HG02798 (cell line): ENCODE measurements around the gene SEPSECS.
"Not testable (repeated sequence)": the region's sequence is repeated elsewhere in the genome, so short reads cannot be mapped to it uniquely, and the experiment has no call there.

Experiments
- ATAC-seq: cut with Tn5 transposase; IDR thresholded peaks from one replicate; pipeline ENCODE4 v1.9.1; 2021; ENCODE audit warnings: mild to moderate bottlenecking; ENCODE audit not compliant: unreplicated experiment, poor library complexity

Gene SEPSECS

DNA sequence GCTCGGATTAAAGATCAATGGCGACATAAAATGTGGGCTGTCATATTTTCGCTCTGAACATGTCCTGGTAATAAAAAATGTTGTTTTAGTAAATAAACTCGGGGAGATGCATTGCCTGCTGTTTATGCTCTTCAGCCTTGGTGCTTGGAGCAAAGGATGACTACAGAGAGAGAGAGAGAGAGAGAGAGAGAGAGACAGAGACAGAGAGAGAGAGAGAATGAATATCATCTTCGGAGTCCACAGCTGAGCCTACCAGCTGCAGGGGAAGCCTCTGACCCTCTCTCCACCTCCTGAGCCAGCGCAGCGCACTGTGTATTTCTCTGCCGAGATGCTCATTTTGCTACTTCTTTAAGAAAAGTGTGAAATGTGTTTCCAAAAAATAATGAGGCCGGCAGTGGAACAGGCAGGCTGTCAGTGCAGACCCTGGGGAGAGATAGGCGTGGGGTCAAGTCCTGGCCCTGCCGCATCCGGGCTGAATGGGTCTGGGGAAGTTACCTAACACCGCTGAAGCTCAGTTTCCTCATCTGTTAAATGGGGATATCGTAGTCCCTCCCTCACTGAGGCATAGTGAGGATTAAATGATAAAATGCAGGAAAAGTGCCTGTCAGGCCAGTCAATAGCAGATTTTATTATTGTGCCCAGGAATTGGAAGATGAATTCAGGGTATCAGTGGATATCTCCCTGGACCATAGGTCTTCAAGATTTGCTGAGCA lies 71.0 kb downstream of the SEPSECS start:
- no peak for ATAC-seq

- peak; percentile 59 for ATAC-seq
These were observed 71.9 kb downstream of the SEPSECS start for GRCh38 chr4:25088093-25088952.

- ATAC-seq, result no peak
These were observed 74.6 kb downstream of the SEPSECS start for GRCh38 chr4:25085671-25086070.

DNA sequence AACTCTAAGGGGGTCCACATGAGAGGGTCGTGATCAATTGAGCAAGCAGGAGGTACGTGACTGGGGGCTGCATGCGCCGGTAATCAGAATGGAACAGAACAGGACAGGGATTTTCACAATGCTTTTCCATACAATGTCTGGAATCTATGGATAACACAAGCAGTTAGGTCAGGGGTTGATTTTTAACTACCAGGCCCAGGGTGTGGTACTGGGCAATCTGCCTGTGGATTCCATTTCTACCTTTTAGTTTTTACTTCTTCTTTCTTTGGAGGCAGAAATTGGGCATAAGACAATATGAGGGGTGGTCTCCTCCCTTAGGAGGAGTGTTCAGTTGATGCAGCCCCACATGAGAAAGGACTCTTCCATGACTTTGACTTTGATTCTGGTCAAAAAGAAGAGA lies 76.8 kb downstream of the SEPSECS start:
- ATAC-seq, result not testable (repeated sequence)

GRCh38 chr4:25081866-25082471 lies 78.3 kb downstream of the SEPSECS start:
- no peak for ATAC-seq

GRCh38 chr4:25080571-25080970 lies 79.7 kb downstream of the SEPSECS start:
- ATAC-seq, result no peak

DNA sequence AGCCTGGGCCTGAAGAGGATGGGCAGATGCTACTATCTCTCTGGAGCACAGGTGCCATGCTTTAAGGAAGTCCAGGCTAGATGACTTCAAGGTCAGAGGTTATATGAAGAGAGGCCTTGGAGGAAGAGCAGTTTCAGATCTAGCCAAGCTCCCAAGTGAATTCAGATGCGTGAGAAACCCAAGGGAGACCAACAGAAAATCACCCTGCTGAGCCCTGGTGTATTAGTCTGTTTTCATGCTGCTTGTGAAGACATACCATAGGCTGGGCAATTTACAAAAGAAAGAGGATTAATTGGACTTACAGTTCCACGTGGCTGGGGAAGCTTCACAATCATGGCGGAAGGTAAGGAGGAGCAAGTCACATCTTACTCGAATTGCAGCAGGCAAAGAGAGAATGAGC lies 81.7 kb downstream of the SEPSECS start:
- ATAC-seq, result no peak

DNA sequence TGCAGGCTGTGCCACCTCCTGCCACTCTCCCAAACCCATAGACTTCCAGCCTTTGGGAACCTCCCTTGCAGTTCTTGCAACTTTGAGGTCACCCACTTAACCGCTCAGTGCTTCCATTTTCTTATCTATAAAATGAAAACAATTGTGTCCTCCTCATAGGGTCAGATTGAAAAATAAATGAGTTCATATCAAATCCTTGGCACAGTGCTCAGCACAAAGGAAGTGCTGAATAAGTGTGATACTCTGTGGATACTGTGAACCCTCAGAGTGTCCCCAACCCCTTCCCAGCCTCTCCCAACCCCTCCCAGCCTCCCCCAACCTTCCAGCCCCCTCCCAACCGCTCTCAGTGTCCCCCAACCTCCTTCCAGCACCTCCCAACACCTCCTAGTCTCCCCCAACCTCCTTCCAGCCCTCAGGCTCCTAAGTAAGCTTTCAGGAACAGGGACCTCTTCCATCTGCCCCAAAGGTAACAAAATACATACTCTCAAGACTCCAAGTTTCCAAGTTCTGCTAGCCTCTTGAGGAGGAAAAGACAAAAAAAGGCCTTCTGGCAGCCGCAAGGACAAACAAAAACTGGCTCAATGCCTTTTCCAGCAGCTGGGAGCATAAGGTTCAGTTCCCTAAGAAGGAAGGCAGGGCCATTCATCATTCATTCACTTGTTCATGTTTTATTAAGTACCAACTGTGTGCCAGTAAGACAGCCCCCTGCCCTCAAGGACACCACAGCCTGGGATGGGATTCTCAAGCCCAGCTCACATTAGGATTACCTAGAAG lies 83.4 kb downstream of the SEPSECS start:
- ATAC-seq, result no peak

DNA sequence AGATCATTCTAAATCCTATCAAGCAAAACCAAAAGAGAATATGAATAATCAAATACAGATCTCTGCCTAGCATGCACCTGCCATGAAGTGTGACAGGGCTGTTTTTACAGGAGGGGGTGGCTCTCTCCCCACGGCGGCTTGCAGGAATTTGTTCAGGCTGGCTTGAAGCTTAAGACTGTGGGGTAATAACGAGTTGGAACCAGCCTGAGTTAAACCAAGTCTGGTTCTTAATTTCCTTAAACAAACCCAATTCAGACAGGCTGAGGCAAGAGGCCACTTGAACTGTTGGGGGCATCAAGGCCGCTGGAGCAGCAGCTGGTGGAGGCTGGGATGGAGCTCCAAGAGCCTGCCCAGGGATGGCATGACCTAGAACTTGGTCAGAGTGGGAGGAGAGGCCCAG lies 84.4 kb downstream of the SEPSECS start:
- no peak for ATAC-seq

- no peak for ATAC-seq
These were observed 85.1 kb downstream of the SEPSECS start for GRCh38 chr4:25075129-25075528.

DNA sequence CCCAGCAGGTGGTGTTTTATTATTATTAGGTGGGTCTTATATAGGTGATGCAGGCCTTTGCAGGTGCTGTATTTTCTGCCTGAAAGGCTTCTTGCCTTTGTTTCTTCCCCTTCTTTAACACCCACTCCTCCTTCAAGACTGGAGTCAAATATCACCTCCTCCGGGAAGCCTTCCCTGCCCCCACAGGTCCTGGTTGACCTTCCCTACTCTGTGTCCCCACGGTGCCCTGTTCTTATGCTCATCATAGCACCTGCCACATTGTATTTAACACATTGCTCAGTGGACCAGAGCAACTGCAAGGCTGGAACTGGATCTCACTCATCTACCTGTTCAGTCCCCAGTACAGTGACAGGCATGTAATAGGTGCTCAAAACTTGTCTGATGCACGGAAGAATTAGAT lies 89.7 kb downstream of the SEPSECS start:
- no peak for ATAC-seq
